ENCODE data around the gene ARHGAP35.

ARHGAP35 gene

GRCh38 chr19:46834121-46834520 lies 26.7 kb upstream of the ARHGAP35 start:
- intact Hi-C loops (cut with micrococcal nuclease) = no loop called here
- H3K36me3 Mint-ChIP-seq (ENCODE audit: low read depth) = peaks cover 36% of the 10 kb centered on the region
- H3K4me3 Mint-ChIP-seq = no peak overlapping the region
- H3K9me3 Mint-ChIP-seq = no peaks in the 10 kb centered on the region
- peaks cover 20% of the 10 kb centered on the region for H3K4me1 Mint-ChIP-seq (ENCODE audit: low read depth)
- H3K27me3 Mint-ChIP-seq = peaks cover 4% of the 10 kb centered on the region
- peak overlapping the region; percentile 2 for H3K27ac Mint-ChIP-seq

GRCh38 chr19:46834984-46835383 lies 25.8 kb upstream of the ARHGAP35 start:
- peaks cover 44% of the 10 kb centered on the region for H3K36me3 Mint-ChIP-seq (ENCODE audit: low read depth)
- peaks cover 4% of the 10 kb centered on the region for H3K27me3 Mint-ChIP-seq
- H3K27ac Mint-ChIP-seq = no peak overlapping the region
- no peak overlapping the region for H3K4me3 Mint-ChIP-seq
- no peaks in the 10 kb centered on the region for H3K9me3 Mint-ChIP-seq
- peaks cover 23% of the 10 kb centered on the region for H3K4me1 Mint-ChIP-seq (ENCODE audit: low read depth)
- intact Hi-C loops (cut with micrococcal nuclease) = no loop called here

GRCh38 chr19:46838160-46838559 lies 22.6 kb upstream of the ARHGAP35 start:
- no peaks in the 10 kb centered on the region for H3K27me3 Mint-ChIP-seq
- peaks cover 76% of the 10 kb centered on the region for H3K36me3 Mint-ChIP-seq (ENCODE audit: low read depth)
- H3K27ac Mint-ChIP-seq = peak overlapping the region; percentile 35
- intact Hi-C loops (cut with micrococcal nuclease) = no loop called here
- H3K4me3 Mint-ChIP-seq = no peak overlapping the region
- no peaks in the 10 kb centered on the region for H3K9me3 Mint-ChIP-seq
- peaks cover 48% of the 10 kb centered on the region for H3K4me1 Mint-ChIP-seq (ENCODE audit: low read depth)

- Mint-ChIP-seq H3K27ac (no peak overlapping the region), H3K9me3 (no peaks in the 10 kb centered on the region), H3K36me3 (ENCODE audit: low read depth) (peaks cover 94% of the 10 kb centered on the region), H3K4me1 (ENCODE audit: low read depth) (peaks cover 50% of the 10 kb centered on the region), H3K4me3 (no peak overlapping the region), H3K27me3 (no peaks in the 10 kb centered on the region)
- intact Hi-C loops (cut with micrococcal nuclease) = loop anchor here (1.0 kb wide), 2 partner anchors 62 to 83 kb away; no protein-coding TSS in a partner anchor
These were observed 20.9 kb upstream of the ARHGAP35 start for GRCh38 chr19:46839752-46840497.

GRCh38 chr19:46840498-46840942 lies 20.3 kb upstream of the ARHGAP35 start:
- no peak overlapping the region for H3K4me3 Mint-ChIP-seq
- H3K27ac Mint-ChIP-seq = no peak overlapping the region
- no peaks in the 10 kb centered on the region for H3K9me3 Mint-ChIP-seq
- intact Hi-C loops (cut with micrococcal nuclease) = loop anchor here (1.0 kb wide), 2 partner anchors 62 to 83 kb away; no protein-coding TSS in a partner anchor
- peaks cover 51% of the 10 kb centered on the region for H3K4me1 Mint-ChIP-seq (ENCODE audit: low read depth)
- H3K27me3 Mint-ChIP-seq = no peaks in the 10 kb centered on the region
- H3K36me3 Mint-ChIP-seq (ENCODE audit: low read depth) = peaks cover 95% of the 10 kb centered on the region

- no peak overlapping the region for H3K4me3 Mint-ChIP-seq
- peaks cover 61% of the 10 kb centered on the region for H3K4me1 Mint-ChIP-seq (ENCODE audit: low read depth)
- no peaks in the 10 kb centered on the region for H3K9me3 Mint-ChIP-seq
- H3K27ac Mint-ChIP-seq = no peak overlapping the region
- intact Hi-C loops (cut with micrococcal nuclease) = no loop called here
- H3K27me3 Mint-ChIP-seq = no peaks in the 10 kb centered on the region
- H3K36me3 Mint-ChIP-seq (ENCODE audit: low read depth) = peaks cover 90% of the 10 kb centered on the region
These were observed 19.2 kb upstream of the ARHGAP35 start for GRCh38 chr19:46841458-46842083.

GRCh38 chr19:46842791-46843190 lies 18.0 kb upstream of the ARHGAP35 start:
- H3K27ac Mint-ChIP-seq = peak overlapping the region; percentile 40
- intact Hi-C loops (cut with micrococcal nuclease) = no loop called here
- no peak overlapping the region for H3K4me3 Mint-ChIP-seq
- H3K9me3 Mint-ChIP-seq = no peaks in the 10 kb centered on the region
- H3K4me1 Mint-ChIP-seq (ENCODE audit: low read depth) = peaks cover 67% of the 10 kb centered on the region
- H3K36me3 Mint-ChIP-seq (ENCODE audit: low read depth) = peaks cover 87% of the 10 kb centered on the region
- H3K27me3 Mint-ChIP-seq = no peaks in the 10 kb centered on the region

GRCh38 chr19:46844067-46844489 lies 16.7 kb upstream of the ARHGAP35 start:
- H3K27ac Mint-ChIP-seq = no peak overlapping the region
- intact Hi-C loops (cut with micrococcal nuclease) = no loop called here
- H3K36me3 Mint-ChIP-seq (ENCODE audit: low read depth) = peaks cover 76% of the 10 kb centered on the region
- no peak overlapping the region for H3K4me3 Mint-ChIP-seq
- H3K4me1 Mint-ChIP-seq (ENCODE audit: low read depth) = peaks cover 70% of the 10 kb centered on the region
- no peaks in the 10 kb centered on the region for H3K9me3 Mint-ChIP-seq
- no peaks in the 10 kb centered on the region for H3K27me3 Mint-ChIP-seq

- intact Hi-C loops (cut with micrococcal nuclease) = no loop called here
- peak overlapping the region; percentile 66 for H3K27ac Mint-ChIP-seq
- H3K36me3 Mint-ChIP-seq (ENCODE audit: low read depth) = peaks cover 69% of the 10 kb centered on the region
- no peaks in the 10 kb centered on the region for H3K27me3 Mint-ChIP-seq
- peaks cover 66% of the 10 kb centered on the region for H3K4me1 Mint-ChIP-seq (ENCODE audit: low read depth)
- no peaks in the 10 kb centered on the region for H3K9me3 Mint-ChIP-seq
- H3K4me3 Mint-ChIP-seq = peak overlapping the region; percentile 52
These were observed 14.8 kb upstream of the ARHGAP35 start for GRCh38 chr19:46845959-46846459.

- H3K9me3 Mint-ChIP-seq = no peaks in the 10 kb centered on the region
- H3K27ac Mint-ChIP-seq = peak overlapping the region; percentile 78
- H3K4me3 Mint-ChIP-seq = peak overlapping the region; percentile 0
- peaks cover under 1% of the 10 kb centered on the region for H3K27me3 Mint-ChIP-seq
- peaks cover 51% of the 10 kb centered on the region for H3K4me1 Mint-ChIP-seq (ENCODE audit: low read depth)
- intact Hi-C loops (cut with micrococcal nuclease) = no loop called here
- H3K36me3 Mint-ChIP-seq (ENCODE audit: low read depth) = peaks cover 54% of the 10 kb centered on the region
These were observed 13.3 kb upstream of the ARHGAP35 start for GRCh38 chr19:46847528-46847927.

GRCh38 chr19:46848389-46848788 lies 12.4 kb upstream of the ARHGAP35 start:
- intact Hi-C loops (cut with micrococcal nuclease) = no loop called here
- H3K27me3 Mint-ChIP-seq = peaks cover 1% of the 10 kb centered on the region
- H3K9me3 Mint-ChIP-seq = no peaks in the 10 kb centered on the region
- peaks cover 45% of the 10 kb centered on the region for H3K36me3 Mint-ChIP-seq (ENCODE audit: low read depth)
- no peak overlapping the region for H3K4me3 Mint-ChIP-seq
- peak overlapping the region; percentile 90 for H3K27ac Mint-ChIP-seq
- H3K4me1 Mint-ChIP-seq (ENCODE audit: low read depth) = peaks cover 43% of the 10 kb centered on the region

GRCh38 chr19:46849610-46850009 lies 11.2 kb upstream of the ARHGAP35 start:
- H3K27ac Mint-ChIP-seq = peak overlapping the region; percentile 90
- intact Hi-C loops (cut with micrococcal nuclease) = no loop called here
- H3K36me3 Mint-ChIP-seq (ENCODE audit: low read depth) = peaks cover 33% of the 10 kb centered on the region
- no peaks in the 10 kb centered on the region for H3K9me3 Mint-ChIP-seq
- peaks cover 5% of the 10 kb centered on the region for H3K27me3 Mint-ChIP-seq
- H3K4me3 Mint-ChIP-seq = peak overlapping the region; percentile 90
- H3K4me1 Mint-ChIP-seq (ENCODE audit: low read depth) = peaks cover 43% of the 10 kb centered on the region

- intact Hi-C loops (cut with micrococcal nuclease) = loop anchor here (1.0 kb wide), 1 partner anchor 10 kb away; the partner anchor contains the start of gene ARHGAP35
- Mint-ChIP-seq H3K27me3 (peaks cover 5% of the 10 kb centered on the region), H3K36me3 (ENCODE audit: low read depth) (peaks cover 28% of the 10 kb centered on the region), H3K27ac (peak within 1 kb of the TSS; percentile 90), H3K4me3 (peak within 1 kb of the TSS; percentile 90), H3K9me3 (no peaks in the 10 kb centered on the region), H3K4me1 (ENCODE audit: low read depth) (peaks cover 44% of the 10 kb centered on the region)
These were observed 10.3 kb upstream of the ARHGAP35 start, which contains the start of gene AP2S1 for GRCh38 chr19:46850228-46851203. Gene AP2S1, minus strand, starts transcription at chr19:46850846. Its CDS starts 80 bp downstream, at chr19:46850766.

Data from dendritic cell treated with granulocyte-macrophage colony-stimulating factor and Interleukin-4, amounts not matched to agents 40 ng/mL and 50 ng/mL, for 4 days (primary cell).